Neural crest cell (in vitro differentiated cells): ENCODE data around the gene COX8C. TPM values are rescaled to one million over a fixed set of nuclear protein-coding genes. Genes with fewer than 3 reads are reported as not detected.

Experiments used
- DNase-seq: peaks from one replicate; pipeline ENCODE4 v3.0.0; 2021; ENCODE audit warnings: low read depth, mixed read lengths, low spot score
- H3K27ac Mint-ChIP-seq: one replicate; pipeline ENCODE4 v1.8.0; 2021; ENCODE audit warnings: mild to moderate bottlenecking, mixed read lengths; ENCODE audit not compliant: unreplicated experiment
- H3K27me3 Mint-ChIP-seq: 2 replicates; pipeline ENCODE4 v1.8.0; 2021; ENCODE audit warnings: low read depth, mild to moderate bottlenecking, mixed read lengths
- H3K36me3 Mint-ChIP-seq: 2 replicates; pipeline ENCODE4 v1.8.0; 2021; ENCODE audit warnings: low read depth, mild to moderate bottlenecking, mixed read lengths
- H3K4me1 Mint-ChIP-seq: 2 replicates; pipeline ENCODE4 v1.8.0; 2021; ENCODE audit warnings: mixed read lengths
- H3K4me3 Mint-ChIP-seq: one replicate; pipeline ENCODE4 v1.8.0; 2021; ENCODE audit warnings: mild to moderate bottlenecking, mixed read lengths
- H3K9me3 Mint-ChIP-seq: 2 replicates; pipeline ENCODE4 v1.8.0; 2021; ENCODE audit warnings: mixed read lengths
- long read RNA-seq: library from polyadenylated mRNA; unstranded; transcript quantifications from one replicate; pipeline ENCODE4 v2.0.0, GENCODE V29; 2020
- total RNA-seq: library from RNA; stranded (reverse); gene quantifications from 2 replicates; pipeline ENCODE4 v1.2.1, GENCODE V29; 2021
- TF ChIP-seq, protein P1 (sequence below): fragments of 200-600 bp; sonication (generic); conservative IDR thresholded peaks from 2 replicates; pipeline ENCODE4 v1.5.0; 2021; ENCODE audit warnings: antibody characterized with exemption, mild to moderate bottlenecking

Gene COX8C, protein sequence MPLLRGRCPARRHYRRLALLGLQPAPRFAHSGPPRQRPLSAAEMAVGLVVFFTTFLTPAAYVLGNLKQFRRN
- total RNA-seq: not detected in 2 replicates
- long read RNA-seq: 0 reads

- Mint-ChIP-seq H3K36me3 (peaks cover 13% of the 10 kb centered on the region), H3K27me3 (no peaks in the 10 kb centered on the region), H3K4me3 (no peak within 1 kb of the TSS), H3K9me3 (peaks cover 14% of the 10 kb centered on the region), H3K4me1 (peaks cover 22% of the 10 kb centered on the region), H3K27ac (no peak within 1 kb of the TSS)
- DNase-seq: no peak
- TF ChIP-seq, protein P1, sequence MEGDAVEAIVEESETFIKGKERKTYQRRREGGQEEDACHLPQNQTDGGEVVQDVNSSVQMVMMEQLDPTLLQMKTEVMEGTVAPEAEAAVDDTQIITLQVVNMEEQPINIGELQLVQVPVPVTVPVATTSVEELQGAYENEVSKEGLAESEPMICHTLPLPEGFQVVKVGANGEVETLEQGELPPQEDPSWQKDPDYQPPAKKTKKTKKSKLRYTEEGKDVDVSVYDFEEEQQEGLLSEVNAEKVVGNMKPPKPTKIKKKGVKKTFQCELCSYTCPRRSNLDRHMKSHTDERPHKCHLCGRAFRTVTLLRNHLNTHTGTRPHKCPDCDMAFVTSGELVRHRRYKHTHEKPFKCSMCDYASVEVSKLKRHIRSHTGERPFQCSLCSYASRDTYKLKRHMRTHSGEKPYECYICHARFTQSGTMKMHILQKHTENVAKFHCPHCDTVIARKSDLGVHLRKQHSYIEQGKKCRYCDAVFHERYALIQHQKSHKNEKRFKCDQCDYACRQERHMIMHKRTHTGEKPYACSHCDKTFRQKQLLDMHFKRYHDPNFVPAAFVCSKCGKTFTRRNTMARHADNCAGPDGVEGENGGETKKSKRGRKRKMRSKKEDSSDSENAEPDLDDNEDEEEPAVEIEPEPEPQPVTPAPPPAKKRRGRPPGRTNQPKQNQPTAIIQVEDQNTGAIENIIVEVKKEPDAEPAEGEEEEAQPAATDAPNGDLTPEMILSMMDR: no peak
These were observed at the start of gene COX8C for GRCh38 chr14:93346926-93347721. Gene COX8C, plus strand, starts transcription at chr14:93347182. Its CDS starts 87 bp downstream, at chr14:93347269.

- no peaks in the 10 kb centered on the region for H3K9me3 Mint-ChIP-seq
- H3K27ac Mint-ChIP-seq: no peak overlapping the region
- no peak overlapping the region for H3K4me3 Mint-ChIP-seq
- H3K36me3 Mint-ChIP-seq: no peaks in the 10 kb centered on the region
- peaks cover 29% of the 10 kb centered on the region for H3K4me1 Mint-ChIP-seq
- DNase-seq: no peak
- TF ChIP-seq, protein P1: no peak
- no peaks in the 10 kb centered on the region for H3K27me3 Mint-ChIP-seq
These were observed 47.6 kb upstream of the COX8C start for GRCh38 chr14:93299416-93299815.

- no peaks in the 10 kb centered on the region for H3K36me3 Mint-ChIP-seq
- no peak overlapping the region for H3K27ac Mint-ChIP-seq
- TF ChIP-seq, protein P1: no peak
- peaks cover 34% of the 10 kb centered on the region for H3K4me1 Mint-ChIP-seq
- no peak for DNase-seq
- no peak overlapping the region for H3K4me3 Mint-ChIP-seq
- H3K27me3 Mint-ChIP-seq: no peaks in the 10 kb centered on the region
- no peaks in the 10 kb centered on the region for H3K9me3 Mint-ChIP-seq
These were observed 47.1 kb upstream of the COX8C start for GRCh38 chr14:93299866-93300265.

GRCh38 chr14:93301821-93302447, 45.0 kb upstream of the COX8C start:
- no peak overlapping the region for H3K4me3 Mint-ChIP-seq
- peak overlapping the region; percentile 29 for H3K27ac Mint-ChIP-seq
- H3K9me3 Mint-ChIP-seq: no peaks in the 10 kb centered on the region
- no peak for DNase-seq
- no peaks in the 10 kb centered on the region for H3K27me3 Mint-ChIP-seq
- peaks cover 38% of the 10 kb centered on the region for H3K4me1 Mint-ChIP-seq
- TF ChIP-seq, protein P1: no peak
- H3K36me3 Mint-ChIP-seq: no peaks in the 10 kb centered on the region

DNA sequence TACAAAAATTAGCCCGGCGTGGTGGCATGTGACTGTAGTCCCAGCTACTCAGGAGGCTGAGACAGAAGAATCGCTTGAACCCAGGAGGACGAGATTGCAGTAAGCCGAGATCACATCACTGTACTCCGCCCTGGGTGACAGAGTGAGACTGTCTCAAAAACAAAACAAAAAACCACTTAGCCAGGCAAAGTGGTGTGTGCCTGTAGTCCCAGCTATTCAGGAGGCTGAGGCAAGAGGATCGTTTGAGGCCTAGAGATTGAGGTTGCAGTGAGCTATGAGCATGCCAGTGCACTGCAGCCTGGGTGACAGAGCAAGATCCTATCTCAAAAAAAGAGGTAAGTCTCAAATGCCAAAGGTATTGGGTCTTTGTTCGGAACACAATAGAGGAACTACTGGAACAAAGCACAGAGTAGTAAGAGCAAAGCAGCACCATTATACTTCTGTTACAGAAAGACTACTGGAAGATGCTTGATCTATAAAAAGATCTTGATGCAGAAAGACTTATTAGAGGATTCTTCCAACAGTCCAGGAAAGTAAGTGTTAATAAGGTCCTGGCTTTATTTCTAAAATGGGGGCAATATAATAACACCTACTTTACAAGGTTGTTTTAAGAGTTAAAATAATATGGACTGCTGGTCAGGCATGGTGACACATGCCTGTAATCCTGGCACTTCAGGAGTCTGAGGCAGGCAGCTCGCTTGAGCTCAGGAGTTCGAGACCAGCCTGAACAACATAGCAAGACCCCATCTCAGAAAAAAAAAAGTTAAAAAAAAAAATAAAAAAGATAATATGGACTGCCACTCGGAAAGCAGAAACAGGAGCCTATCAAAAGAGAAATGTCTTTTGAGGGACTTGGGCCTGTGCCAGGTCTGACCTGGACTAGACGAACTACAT, 44.0 kb upstream of the COX8C start:
- H3K4me1 Mint-ChIP-seq: peaks cover 38% of the 10 kb centered on the region

More for the DNA sequence above, 44.0 kb upstream of the COX8C start:
- no peak overlapping the region for H3K27ac Mint-ChIP-seq
- no peaks in the 10 kb centered on the region for H3K9me3 Mint-ChIP-seq
- H3K4me3 Mint-ChIP-seq: no peak overlapping the region
- no peaks in the 10 kb centered on the region for H3K36me3 Mint-ChIP-seq
- no peak for DNase-seq
- H3K27me3 Mint-ChIP-seq: no peaks in the 10 kb centered on the region
- TF ChIP-seq, protein P1: no peak
